CD4-positive, alpha-beta T cell treated with Interleukin-15 for 1 hour (primary cell): ENCODE measurements around the gene CELF2.

Source experiments
- DNase-seq: peaks from one replicate; pipeline ENCODE4 v3.0.0-alpha.2; 2020

The CELF2 gene

DNA sequence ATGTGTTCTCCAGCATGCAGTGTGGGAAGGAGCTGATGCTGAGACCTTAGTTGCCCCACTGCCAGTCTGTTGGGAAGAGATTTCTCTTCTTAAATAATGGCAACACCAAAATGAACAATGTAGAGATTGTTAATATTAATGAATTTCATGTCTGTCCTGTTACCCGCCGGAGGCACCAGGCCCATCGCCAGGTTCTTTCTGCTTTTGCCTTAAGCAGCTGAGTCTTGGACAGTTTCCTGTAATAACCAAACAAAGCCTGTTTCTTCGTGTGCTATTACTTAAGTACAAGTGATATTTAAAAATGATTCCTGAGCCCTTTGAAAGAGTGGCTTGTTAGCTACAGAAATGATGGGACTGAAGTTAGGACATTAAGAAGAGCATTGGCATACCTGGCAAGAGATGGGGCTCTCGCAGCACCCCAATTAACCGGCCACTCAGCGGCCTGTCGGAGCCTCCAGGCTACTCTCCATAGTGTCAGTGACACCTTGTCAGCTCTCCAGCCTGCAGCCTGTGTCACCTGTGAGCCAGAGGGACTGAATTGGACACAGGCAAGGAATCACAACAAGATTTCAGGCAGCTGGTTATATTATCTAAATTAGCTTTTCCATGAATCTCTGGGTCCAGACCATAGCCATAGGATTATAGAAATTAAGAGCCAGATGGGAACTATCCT lies 142.0 kb downstream of the CELF2 start:
- no peak for DNase-seq

DNA sequence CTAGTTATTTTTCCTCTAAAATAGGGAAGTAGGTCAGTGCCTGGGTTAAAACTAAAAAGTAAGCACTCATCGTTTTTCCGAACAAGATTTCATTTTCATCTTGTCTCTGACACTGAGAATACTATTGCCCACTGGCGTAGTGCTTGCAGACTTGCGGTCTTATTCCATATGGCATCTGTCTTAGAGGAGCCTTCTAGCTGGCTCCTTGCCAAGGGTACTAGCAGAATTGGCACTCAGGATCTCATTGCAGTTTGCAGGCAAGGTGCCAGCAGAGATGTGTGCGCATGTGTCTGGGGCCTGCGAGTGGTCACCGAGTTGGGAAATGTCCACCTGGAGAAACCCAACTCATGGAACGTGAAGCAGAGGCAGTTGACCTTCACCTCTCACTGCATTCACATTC lies 143.4 kb downstream of the CELF2 start:
- no peak for DNase-seq

DNA sequence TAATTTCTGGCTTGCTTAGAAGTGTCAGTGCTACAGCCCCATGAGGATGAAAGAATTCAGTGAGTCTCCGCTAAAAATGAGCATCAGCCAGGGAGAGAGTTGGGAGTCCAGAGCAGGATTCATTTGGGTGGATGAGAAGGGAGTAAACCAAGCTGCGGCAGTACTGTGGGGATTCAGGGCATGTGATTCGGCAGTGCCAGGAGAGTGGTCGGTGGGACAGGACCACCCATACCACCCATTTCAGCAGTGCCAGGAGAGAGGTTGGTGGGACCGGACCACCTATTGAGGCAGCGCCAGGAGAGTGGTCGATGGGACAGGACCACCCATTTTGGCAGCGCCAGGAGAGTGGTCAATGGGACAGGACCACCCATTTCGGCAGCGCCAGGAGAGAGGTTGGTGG lies 144.2 kb downstream of the CELF2 start:
- no peak for DNase-seq

DNA sequence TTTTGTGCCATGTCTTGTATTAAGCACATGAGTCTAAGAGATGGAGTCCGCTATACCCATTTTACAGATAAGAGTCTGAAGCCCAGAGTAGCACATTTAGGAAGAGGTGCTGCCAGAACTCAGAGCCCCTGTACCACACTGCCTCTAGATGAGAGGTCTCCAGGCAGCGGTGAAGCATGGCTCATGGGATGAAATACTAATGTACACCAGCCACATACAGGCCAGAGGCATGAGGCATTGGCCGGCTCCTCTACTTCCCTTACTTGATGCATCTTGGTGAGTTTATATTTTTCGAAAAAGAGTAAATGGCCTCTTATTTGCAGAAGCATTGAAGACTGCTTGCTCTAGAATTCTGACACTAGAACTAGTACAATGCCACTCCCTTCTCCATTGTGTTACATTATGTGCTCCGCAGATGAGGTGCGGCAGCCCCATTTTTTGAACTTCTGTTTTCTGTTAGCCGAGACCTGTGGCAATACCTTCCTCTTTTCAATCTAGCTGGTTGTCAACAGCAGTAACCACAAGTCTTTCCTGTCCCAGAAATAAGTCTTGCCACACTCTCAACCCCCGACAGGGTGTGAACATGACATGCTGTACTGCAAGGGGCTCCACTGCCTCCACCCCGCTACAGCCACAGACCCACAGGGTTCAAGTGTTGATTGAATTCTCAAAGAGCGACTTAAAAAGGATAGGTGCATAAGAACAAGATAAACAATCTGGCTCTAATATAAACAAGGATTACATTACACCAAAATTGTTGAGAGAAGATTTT lies 145.3 kb downstream of the CELF2 start:
- peak; percentile 93 for DNase-seq

DNA sequence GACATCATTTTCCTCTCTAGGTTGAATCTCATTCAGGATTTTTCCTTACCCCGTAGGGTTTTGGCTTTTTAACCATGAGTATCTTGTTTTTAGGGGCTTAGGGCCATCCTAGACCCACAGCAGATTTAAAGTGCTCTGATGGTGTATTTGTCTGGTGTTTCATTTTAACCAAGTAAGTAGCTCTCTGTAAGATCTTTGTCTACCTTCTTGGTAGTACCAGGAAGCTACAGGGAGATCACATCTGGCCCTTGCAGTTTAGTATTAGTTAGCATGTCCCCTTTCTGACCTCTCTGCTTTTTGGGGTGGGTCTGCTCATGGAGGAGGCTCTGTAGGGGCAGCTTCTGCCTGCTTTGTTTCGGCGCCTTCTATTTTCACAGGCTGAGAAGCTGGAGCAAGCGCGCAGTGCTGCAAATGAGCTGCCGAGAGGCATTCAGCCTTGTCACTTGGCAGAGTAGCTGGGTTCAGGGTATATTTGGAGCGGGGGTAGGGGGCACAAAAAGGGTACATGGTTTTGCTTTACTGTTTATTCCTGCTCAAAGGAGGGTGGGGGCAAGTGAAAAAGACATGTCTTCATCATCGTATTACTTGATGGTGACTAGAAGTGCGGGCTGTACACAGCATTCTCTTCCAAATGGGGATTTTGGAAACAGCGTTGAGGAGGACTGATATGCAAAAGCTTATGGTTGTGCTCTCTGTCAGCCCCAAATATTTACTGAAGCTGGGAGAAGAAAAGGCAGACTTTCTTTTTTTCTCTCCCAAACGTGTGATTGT lies 146.3 kb downstream of the CELF2 start:
- DNase-seq = peak; percentile 47

DNA sequence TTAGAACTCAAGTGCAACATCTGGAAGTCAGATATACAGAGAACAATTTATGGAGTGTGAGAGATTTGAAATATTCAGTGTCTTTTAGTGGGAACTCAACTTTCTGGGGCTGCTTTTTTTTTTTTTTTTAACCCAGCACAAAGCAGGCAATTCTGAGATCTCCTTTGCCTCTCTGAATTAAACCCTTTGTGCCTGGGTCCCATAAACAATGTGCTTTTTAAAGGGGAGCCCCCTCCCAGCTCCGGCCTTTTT lies 146.8 kb downstream of the CELF2 start:
- no peak for DNase-seq

DNA sequence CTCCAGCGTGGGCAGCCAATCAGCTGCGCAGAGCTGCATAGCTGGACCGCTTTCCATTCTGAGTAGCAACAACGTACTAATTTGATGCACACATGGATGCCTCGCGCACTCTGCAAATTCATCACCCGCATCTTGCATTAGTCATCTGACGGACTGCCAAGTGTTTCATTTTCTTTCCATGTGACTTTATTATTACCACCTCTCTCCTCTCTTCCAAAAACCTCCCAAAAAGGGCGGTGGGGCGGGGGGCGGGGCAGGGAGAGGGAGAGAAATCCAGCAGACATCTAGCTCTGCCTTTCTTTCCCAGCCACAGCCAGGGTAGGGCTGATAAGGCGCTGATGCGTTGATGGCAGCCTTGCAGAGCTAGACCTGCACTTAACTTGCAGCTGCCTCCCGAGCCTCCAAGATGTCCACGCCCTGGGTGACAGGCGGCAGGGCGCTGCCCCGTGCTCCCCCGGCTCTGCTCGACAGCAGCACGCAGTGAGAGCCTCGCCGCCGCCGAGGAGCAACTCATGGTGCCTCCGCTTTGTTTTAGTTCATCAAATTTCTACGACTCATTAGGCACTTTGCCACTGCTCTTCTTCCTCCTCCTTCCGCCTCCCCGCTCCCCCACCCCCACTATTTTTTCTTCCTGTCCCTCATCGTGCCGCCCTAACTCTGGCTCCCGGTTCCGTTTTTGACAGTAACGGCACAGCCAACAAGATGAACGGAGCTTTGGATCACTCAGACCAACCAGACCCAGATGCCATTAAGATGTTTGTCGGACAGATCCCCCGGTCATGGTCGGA lies 147.3 kb downstream of the CELF2 start:
- DNase-seq = peak; percentile 76

DNA sequence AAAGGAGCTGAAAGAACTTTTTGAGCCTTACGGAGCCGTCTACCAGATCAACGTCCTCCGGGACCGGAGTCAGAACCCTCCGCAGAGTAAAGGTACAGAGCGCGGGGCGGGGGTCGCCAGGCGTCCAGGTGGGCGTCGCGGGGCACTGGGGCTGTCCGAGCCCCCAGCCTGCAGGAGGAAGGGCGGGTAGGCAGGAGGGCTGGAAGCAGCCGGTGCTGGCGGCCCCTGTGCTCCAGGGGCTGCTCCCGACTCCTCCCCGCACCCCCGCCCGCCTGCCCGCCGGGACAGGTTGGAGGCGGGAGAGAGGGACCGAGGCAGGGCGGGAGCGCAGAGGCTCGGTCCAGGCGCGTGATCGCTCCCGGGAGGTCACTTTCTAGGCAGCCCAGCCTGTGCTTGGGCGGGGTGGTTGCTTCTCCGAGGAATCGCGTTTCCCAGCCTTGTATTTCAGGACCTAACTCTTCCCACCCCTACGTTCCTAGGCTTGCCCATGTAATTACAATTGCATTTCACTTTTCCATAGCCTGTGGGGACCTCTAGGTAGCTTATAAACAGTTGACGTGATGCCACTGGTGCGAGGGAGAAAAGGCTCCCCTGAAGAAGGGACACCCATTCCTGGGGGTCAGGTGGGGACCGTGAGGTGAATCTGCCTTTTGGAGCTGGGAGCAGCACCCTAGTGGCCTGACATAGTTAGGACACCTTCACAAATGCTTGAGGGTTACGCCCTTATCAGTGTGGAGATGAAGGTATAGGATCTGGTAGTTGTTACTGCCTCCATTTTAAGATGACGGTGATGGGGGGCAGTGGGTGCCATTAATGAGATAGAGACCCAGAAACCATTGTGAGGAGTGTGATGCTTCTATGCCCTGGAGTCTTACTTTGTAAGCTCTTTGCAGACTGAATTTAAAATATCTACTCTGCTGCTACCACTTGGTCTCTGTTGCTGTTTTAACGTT lies 148.2 kb downstream of the CELF2 start:
- DNase-seq = peak; percentile 88

DNA sequence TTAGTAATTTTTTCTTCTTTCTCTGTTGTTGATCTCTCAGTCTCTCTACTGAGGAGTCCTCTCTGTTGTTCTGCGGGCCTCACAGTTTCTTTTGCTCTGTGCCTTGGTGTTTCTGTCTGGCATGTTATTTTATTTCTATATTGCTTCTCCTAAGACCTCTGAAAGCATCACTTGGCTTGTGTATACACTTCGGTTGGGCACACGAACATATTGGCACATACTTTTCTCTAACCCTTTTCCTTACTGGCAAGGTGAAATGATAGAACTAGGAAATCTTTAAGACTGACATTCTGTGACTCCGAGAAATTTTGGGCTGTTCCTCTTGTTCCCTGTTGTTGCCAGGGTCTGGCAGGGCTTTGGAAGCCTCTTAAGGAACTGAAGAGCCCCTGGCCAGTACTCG lies 148.9 kb downstream of the CELF2 start:
- DNase-seq = no peak

DNA sequence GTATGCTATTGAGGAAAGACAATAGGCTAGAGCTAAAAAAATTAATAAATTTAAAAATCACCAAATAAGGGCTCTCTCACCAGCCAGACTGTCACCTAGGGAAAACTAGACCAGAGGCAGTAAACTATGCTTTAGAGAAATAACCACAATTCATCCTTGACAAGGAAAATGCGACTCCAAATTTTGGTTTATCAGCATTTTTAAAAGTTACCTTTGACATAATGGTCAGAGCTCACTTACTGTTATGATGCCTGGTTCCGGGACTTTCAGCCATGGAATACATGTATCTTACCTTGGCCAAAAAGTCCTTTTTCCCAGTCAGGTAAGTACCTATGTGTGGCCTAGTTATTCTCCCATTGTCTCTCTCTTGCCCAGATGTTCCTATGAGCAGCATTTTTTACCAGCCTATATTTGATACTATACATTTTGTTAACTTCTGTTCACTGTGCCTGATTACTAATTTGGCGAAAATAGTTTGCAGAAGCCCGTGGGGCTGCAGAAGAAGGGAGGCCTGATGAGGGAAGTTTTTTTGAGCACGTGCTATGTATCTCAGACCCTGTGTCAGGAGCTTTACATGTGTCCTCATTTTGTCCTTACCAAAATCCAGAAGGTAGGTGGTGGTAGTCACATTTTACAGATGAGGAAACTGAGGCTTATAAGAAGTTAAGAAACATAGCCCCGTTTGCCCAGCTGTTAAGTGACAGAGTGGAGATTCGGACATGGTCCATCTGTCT lies 149.7 kb downstream of the CELF2 start:
- DNase-seq = no peak

DNA sequence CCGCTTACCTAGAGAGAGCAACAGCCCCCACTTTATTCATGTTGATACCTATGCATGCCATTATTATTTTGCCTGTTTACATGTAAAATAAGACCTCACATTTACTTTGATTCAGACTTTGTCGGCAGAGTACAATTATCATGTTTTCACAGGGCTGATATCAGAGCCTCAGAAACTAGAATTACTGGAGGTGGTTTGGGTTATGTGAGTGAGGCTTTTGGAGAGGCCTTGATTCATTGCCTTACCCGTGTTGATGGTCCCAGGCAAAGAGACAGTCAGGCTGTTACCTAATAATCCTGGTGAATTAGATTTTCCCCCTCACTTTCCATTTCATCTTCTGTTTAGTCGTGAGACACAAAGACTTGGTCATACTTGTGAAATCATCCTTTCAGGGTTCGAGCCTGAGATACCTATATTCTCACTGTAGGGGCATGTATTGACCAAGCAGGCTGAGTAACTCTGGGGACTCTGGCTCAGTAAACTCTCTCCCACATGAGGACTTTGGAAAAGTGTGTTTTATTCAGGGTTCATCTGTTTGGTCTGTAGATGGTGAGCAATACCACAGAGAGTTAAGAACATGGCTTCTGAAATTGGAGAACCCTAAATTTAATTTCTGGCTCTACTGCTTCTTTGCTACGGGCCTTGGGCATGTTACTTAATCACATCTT lies 150.9 kb downstream of the CELF2 start:
- DNase-seq = no peak

DNA sequence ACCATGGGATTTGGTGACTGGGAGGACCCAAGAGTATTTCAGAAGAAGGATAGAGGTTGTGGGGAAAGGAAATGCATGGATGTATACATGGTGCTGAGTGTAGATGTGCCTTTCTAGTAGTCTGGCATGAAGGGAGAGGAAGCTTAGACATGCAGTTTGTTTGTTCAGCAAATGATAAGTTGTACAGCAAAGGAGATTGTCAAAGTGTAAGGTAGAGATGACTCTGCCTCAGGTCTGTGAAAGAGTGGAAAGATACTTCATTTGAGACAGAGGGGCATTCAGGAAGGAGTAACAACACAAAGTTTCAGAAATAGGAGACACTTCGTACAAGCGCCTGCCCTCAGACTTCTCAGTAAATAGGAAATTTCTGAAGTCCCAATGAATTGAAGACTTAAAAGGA lies 152.3 kb downstream of the CELF2 start:
- DNase-seq = no peak

DNA sequence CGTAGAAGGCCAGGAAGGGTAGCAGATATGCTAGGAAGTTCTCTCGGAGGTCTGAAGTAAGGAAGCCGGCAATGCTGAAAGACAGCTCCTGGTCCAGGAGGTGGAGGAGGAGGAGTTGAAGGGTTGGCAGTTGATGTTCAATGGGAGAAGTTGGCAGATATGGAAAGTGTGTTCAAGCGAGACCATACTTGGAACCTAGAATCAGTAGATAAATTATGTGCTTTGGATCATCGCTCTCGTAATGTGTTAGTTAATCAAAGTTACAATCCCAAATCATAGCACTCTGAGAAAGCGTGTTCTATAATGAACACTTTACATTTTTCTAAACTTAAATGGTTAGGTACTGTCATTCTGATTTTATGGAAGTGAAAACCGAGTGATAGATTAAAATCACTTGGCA lies 152.9 kb downstream of the CELF2 start:
- DNase-seq = no peak

DNA sequence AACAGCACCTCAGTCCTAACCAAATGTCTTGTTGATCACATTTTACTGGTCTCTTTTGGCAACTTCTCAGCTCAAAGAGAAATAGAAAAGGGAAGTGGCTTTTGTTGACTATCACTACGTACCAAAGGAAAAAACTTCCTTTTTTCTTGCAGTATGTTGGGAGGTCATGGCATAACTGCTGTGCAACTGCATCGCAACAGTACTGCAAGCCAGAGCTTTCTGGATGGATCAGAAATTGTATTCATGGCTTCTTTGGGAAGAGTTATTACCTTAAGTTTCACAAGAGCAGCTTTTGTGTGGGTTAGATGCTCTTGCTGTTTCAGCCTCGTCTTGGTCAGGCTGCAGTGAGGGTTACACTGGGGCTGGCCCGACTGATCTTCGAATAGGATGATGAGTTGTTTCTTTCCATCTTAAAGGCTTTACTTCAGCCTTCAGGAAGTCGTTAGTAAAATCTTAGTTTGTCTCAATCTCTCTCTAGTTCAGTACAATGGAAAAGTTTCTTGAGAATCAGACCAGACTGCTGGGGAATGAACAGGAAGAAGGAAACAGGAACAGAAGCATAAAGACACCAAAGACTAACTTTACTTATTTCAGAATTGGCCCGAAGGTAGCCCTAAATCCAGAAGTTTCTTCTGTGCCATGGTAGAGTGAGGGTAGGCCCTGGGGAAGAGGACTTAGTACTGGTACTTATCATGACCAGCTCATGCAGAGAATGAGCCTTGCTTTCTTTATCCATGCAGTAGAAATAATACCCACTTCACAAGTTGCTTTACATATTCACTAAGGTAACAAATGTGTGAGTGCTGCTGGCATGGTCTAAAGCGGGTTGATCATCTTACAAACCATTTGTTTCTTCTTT lies 153.6 kb downstream of the CELF2 start:
- DNase-seq = no peak

DNA sequence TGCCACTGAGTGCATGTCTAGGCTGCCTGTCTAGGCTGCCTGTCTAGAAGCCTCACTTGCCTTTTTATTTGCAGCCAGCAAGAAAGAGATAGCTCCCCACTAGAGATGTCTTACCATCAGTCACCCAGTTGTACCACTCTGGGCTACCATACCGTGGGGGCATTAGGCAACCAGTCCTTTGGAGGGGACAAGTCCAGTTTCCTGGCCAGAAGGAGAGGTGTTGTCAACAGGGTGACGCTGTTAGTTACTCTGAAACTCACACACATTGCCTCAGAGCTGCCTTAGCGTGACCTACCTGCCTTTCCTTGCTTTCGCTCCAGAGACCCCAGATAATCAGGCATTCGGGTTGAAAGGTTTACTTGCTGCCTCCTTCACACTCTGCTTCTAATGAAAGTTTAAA lies 155.4 kb downstream of the CELF2 start:
- no peak for DNase-seq

DNA sequence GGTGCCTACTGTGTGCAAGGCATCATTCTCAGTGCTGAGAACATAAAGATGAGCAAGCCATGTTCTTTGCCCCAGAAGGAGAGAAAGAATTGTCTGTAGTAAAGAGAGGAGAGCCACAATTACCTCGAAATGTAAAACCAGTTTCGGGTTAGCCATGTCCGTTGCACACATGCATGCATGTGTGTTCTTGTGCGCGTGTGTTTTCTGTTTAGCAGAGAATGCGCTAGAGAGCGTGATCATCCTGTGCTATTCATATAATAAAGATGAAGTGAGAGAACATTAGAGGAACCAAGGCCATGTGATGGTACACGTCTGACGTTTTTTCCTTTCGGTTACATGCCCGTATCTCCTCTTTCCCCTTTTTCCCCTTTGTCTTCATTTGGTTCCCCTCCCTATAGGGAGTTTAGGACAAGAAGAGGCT lies 158.2 kb downstream of the CELF2 start:
- peak; percentile 53 for DNase-seq

DNA sequence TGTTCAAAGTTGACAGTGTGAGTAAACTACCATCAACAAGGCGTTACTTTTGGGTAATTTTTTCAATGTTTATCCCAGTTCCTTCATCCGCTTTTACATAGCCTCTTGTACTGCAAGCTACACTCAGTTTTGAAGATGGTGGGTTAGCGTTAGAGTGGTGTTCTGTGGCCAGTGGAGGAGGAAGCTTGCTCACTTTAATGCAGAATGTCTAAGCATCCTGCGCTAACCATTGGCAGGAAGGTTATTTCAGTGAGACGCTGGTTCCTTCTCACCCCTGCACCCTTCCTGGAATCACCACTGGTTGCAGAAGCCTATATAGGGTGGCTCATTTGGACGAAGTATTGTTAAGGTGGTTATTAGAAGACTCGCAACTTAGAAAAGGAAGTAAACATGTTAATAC lies 159.1 kb downstream of the CELF2 start:
- peak; percentile 73 for DNase-seq

DNA sequence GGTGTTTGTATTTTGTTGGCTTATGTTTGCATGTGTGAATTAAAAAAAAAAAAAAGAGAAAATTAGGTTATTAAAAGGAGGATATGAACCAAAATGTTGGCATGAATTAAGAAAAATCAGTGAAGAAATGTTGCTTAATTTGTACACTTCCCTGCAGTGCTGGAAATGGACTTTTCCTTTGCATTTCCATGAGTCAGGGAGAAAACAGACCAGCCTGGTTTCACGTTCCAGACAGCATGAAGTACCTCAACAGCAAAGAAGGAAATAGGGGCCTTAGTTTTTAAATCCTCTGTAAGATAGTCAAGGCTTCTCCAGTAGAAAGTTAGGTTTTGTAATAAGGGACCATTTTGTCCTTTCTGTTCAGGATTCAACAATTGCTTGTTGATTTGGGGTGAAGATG lies 159.7 kb downstream of the CELF2 start:
- DNase-seq = no peak

DNA sequence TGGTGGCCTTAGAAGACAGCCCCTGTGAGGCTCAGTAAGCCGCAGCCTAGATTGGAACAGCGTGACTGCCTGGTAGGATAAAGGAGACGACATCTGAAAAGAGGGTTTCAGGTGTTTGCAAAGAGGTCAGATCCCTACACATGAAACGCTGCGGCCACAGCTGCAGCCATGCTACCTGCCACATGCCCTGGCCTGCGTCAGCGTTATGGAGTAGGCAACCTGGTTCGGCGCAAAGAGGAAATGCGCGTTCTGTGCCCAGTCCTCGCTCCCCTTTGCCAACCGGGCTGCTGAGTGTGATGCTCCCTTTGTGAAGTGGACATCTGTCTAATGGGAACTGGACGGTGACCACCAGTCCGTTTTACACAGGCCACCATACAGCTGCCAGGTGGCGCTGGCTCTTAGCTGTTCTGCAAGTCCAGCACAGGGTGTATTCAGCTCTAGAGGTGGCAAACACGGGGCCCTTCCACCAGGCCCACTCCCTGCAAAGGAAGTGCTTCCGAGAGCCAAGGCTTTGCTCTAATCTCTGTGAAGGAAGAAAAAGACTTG lies 160.3 kb downstream of the CELF2 start:
- no peak for DNase-seq
